ENCODE data around the gene AGBL5.
"Not testable (repeated sequence)": the region's sequence is repeated elsewhere in the genome, so short reads cannot be mapped to it uniquely, and the experiment has no call there.

AGBL5 gene

GRCh38 chr2:27073782-27074181 lies 22.3 kb downstream of the AGBL5 start:
- in situ Hi-C loops (cut with HindIII; ENCODE audit: low sequenced_read_pairs): no loop called here

GRCh38 chr2:27074738-27075565 lies 23.5 kb downstream of the AGBL5 start:
- in situ Hi-C loops (cut with HindIII; ENCODE audit: low sequenced_read_pairs): no loop called here

- in situ Hi-C loops (cut with HindIII; ENCODE audit: low sequenced_read_pairs): not testable (repeated sequence)
Measured at GRCh38 chr2:27075566-27075871, 24.1 kb downstream of the AGBL5 start.

- in situ Hi-C loops (cut with HindIII; ENCODE audit: low sequenced_read_pairs): no loop called here
Measured at GRCh38 chr2:27076323-27076722, 24.9 kb downstream of the AGBL5 start.

GRCh38 chr2:27077231-27077630 lies 25.8 kb downstream of the AGBL5 start:
- in situ Hi-C loops (cut with HindIII; ENCODE audit: low sequenced_read_pairs): no loop called here

- in situ Hi-C loops (cut with HindIII; ENCODE audit: low sequenced_read_pairs): no loop called here
Measured at GRCh38 chr2:27078267-27079194, 27.1 kb downstream of the AGBL5 start, which contains the start of gene EMILIN1. Gene EMILIN1, plus strand, starts transcription at chr2:27078615. Its CDS starts 451 bp downstream, at chr2:27079066.

- in situ Hi-C loops (cut with HindIII; ENCODE audit: low sequenced_read_pairs): no loop called here
Measured at GRCh38 chr2:27079233-27080139, 28.0 kb downstream of the AGBL5 start.

GRCh38 chr2:27080140-27080469 lies 28.6 kb downstream of the AGBL5 start:
- in situ Hi-C loops (cut with HindIII; ENCODE audit: low sequenced_read_pairs): no loop called here

GRCh38 chr2:27080603-27080936 lies 29.1 kb downstream of the AGBL5 start:
- in situ Hi-C loops (cut with HindIII; ENCODE audit: low sequenced_read_pairs): no loop called here

GRCh38 chr2:27081984-27082772 lies 30.7 kb downstream of the AGBL5 start:
- in situ Hi-C loops (cut with HindIII; ENCODE audit: low sequenced_read_pairs): no loop called here

GRCh38 chr2:27082773-27083409 lies 31.4 kb downstream of the AGBL5 start:
- in situ Hi-C loops (cut with HindIII; ENCODE audit: low sequenced_read_pairs): no loop called here

- in situ Hi-C loops (cut with HindIII; ENCODE audit: low sequenced_read_pairs): no loop called here
Measured at GRCh38 chr2:27083410-27084296, 32.2 kb downstream of the AGBL5 start.

- in situ Hi-C loops (cut with HindIII; ENCODE audit: low sequenced_read_pairs): no loop called here
Measured at GRCh38 chr2:27084297-27085061, 33.0 kb downstream of the AGBL5 start.

GRCh38 chr2:27085062-27085672 lies 33.7 kb downstream of the AGBL5 start:
- in situ Hi-C loops (cut with HindIII; ENCODE audit: low sequenced_read_pairs): no loop called here

- in situ Hi-C loops (cut with HindIII; ENCODE audit: low sequenced_read_pairs): no loop called here
Measured at GRCh38 chr2:27085673-27086089, 34.2 kb downstream of the AGBL5 start.

GRCh38 chr2:27086090-27086723 lies 34.7 kb downstream of the AGBL5 start:
- in situ Hi-C loops (cut with HindIII; ENCODE audit: low sequenced_read_pairs): no loop called here

All from endothelial cell of hepatic sinusoid (primary cell).